Measurements from ENCODE around the gene TMEFF1.

DNA sequence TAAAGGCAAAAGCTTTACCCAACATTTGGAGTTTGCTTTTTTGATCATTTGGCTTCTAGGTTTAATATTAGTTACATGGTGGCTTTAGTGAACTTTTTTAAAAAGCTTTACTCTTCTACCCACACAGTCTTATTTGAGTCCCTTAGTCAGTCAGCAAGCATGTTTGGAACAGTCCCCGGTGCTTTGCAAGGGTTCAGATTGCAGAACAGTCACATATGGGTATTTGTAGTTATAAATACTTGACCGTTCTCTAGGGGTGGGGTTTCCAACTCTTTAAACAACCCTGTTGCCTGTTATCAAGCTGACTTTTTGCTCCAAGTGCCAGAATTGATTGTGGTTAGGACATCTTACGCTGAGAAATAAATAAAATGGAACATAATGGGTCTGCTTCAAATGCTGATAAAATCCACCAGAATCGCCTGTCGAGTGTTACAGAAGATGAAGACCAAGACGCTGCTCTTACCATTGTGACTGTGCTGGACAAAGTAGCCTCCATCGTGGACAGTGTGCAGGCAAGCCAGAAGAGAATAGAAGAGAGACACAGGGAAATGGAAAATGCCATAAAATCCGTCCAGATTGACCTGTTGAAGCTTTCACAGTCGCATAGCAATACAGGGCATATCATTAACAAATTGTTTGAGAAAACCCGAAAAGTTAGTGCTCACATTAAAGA, 105.0 kb downstream of the TMEFF1 start, which contains the start of gene CAVIN4:
- TF ChIP-seq, protein P1, sequence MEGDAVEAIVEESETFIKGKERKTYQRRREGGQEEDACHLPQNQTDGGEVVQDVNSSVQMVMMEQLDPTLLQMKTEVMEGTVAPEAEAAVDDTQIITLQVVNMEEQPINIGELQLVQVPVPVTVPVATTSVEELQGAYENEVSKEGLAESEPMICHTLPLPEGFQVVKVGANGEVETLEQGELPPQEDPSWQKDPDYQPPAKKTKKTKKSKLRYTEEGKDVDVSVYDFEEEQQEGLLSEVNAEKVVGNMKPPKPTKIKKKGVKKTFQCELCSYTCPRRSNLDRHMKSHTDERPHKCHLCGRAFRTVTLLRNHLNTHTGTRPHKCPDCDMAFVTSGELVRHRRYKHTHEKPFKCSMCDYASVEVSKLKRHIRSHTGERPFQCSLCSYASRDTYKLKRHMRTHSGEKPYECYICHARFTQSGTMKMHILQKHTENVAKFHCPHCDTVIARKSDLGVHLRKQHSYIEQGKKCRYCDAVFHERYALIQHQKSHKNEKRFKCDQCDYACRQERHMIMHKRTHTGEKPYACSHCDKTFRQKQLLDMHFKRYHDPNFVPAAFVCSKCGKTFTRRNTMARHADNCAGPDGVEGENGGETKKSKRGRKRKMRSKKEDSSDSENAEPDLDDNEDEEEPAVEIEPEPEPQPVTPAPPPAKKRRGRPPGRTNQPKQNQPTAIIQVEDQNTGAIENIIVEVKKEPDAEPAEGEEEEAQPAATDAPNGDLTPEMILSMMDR (IDR thresholded peaks at IDR 0.05; ENCODE audit: insufficient read depth, low read depth, low read length): no peak
- TF ChIP-seq EZH2 (IDR thresholded peaks at IDR 0.05; ENCODE audit: insufficient read depth, low read length): no peak

Measured in astrocyte (in vitro differentiated cells and primary cell).